NCI-H446 (cell line): ENCODE data around the gene MAP4K2.
"Not testable (repeated sequence)": the region's sequence is repeated elsewhere in the genome, so short reads cannot be mapped to it uniquely, and the experiment has no call there.

ENCODE experiments used
- DNase-seq, 2 experiments: peaks; one replicate each; lab custom pipeline; 2025; lab: John Stamatoyannopoulos, UW

MAP4K2 gene

GRCh38 chr11:64803158-64803845, at the start of gene MAP4K2:
MAP4K2 (minus strand) TSS chr11:64803214; CDS start chr11:64803149, 65 bp downstream.
- peak; percentile 65 to 90 for DNase-seq

- DNase-seq: no peak
Observed at GRCh38 chr11:64851831-64852351, 48.9 kb upstream of the MAP4K2 start.

- no peak for DNase-seq
Observed at GRCh38 chr11:64850979-64851567, 48.1 kb upstream of the MAP4K2 start.

GRCh38 chr11:64849598-64850356, 46.8 kb upstream of the MAP4K2 start:
- DNase-seq: peak; percentile 60 to 91

- DNase-seq: peak in 1 of 2 experiments; percentile 71
Observed at GRCh38 chr11:64848826-64849597, 46.0 kb upstream of the MAP4K2 start.

- no peak for DNase-seq
Observed at GRCh38 chr11:64848214-64848825, 45.3 kb upstream of the MAP4K2 start.

- peak; percentile 94 to 95 for DNase-seq
Observed at GRCh38 chr11:64846998-64847666, 44.1 kb upstream of the MAP4K2 start.

- DNase-seq: not testable (repeated sequence)
Observed at GRCh38 chr11:64845776-64846129, 42.7 kb upstream of the MAP4K2 start.

- DNase-seq: no peak
Observed at GRCh38 chr11:64845129-64845775, 42.2 kb upstream of the MAP4K2 start.

- DNase-seq: no peak
Observed at GRCh38 chr11:64844330-64845128, 41.5 kb upstream of the MAP4K2 start, which contains the start of gene CDC42BPG. CDC42BPG (minus strand) TSS chr11:64844653; CDS start chr11:64844569, 84 bp downstream.

- no peak for DNase-seq
Observed at GRCh38 chr11:64843686-64844329, 40.8 kb upstream of the MAP4K2 start.

- no peak for DNase-seq
Observed at GRCh38 chr11:64842851-64843685, 40.1 kb upstream of the MAP4K2 start.

GRCh38 chr11:64842366-64842759, 39.3 kb upstream of the MAP4K2 start:
- no peak for DNase-seq

- DNase-seq: no peak
Observed at GRCh38 chr11:64841592-64842365, 38.8 kb upstream of the MAP4K2 start.

- DNase-seq: no peak
Observed at GRCh38 chr11:64839887-64840782, 37.1 kb upstream of the MAP4K2 start.

- no peak for DNase-seq
Observed at GRCh38 chr11:64839335-64839734, 36.3 kb upstream of the MAP4K2 start.
